GM23338 (cell line): ENCODE results near the gene DVL1. TPM values are rescaled to one million over a fixed set of nuclear protein-coding genes. Genes with fewer than 3 reads are reported as not detected.

Experiments
- ATAC-seq: fragments of 200-7000 bp; cut with Tn5 transposase; 3 replicates; pipeline ENCODE4 v1.9.1; 2020
- DNase-seq: peaks from one replicate; pipeline ENCODE4 v3.0.0-alpha.2; 2015; ENCODE audit warnings: low spot score
- H2AFZ ChIP-seq: fragments of 200-600 bp; sonication (generic); 2 replicates; pipeline ENCODE4 v1.8.0; 2016; ENCODE audit warnings: antibody characterized with exemption, mild to moderate bottlenecking, moderate library complexity
- H3F3A ChIP-seq: fragments of 200-600 bp; sonication (generic); replicated peaks from 2 replicates; pipeline ENCODE4 v1.8.0; 2017; ENCODE audit warnings: antibody characterized with exemption, mixed run types, low read depth
- H3K27ac ChIP-seq: fragments of 200-600 bp; sonication (generic); 2 replicates; pipeline ENCODE4 v1.6.1; 2016; ENCODE audit warnings: low read depth
- H3K27me3 ChIP-seq: fragments of 200-600 bp; sonication (generic); 2 replicates; pipeline ENCODE4 v1.8.0; 2016; ENCODE audit warnings: mild to moderate bottlenecking, mixed run types, moderate library complexity; ENCODE audit not compliant: insufficient read depth
- H3K36me3 ChIP-seq: fragments of 200-600 bp; sonication (generic); 2 replicates; pipeline ENCODE4 v1.8.0; 2016; ENCODE audit warnings: mild to moderate bottlenecking; ENCODE audit not compliant: insufficient read depth
- H3K4me1 ChIP-seq: fragments of 200-600 bp; sonication (generic); 2 replicates; pipeline ENCODE4 v1.8.0; 2016; ENCODE audit warnings: mild to moderate bottlenecking, moderate library complexity; ENCODE audit not compliant: insufficient read depth
- H3K4me2 ChIP-seq: fragments of 200-600 bp; sonication (generic); 2 replicates; pipeline ENCODE4 v1.7.1; 2017; ENCODE audit warnings: mixed run types
- H3K4me3 ChIP-seq: fragments of 200-600 bp; sonication (generic); 2 replicates; pipeline ENCODE4 v1.6.1; 2016; ENCODE audit warnings: mixed run types
- H3K79me2 ChIP-seq: fragments of 200-600 bp; sonication (generic); replicated peaks from 2 replicates; pipeline ENCODE4 v1.8.0; 2017; ENCODE audit warnings: mild to moderate bottlenecking; ENCODE audit not compliant: insufficient read depth
- H3K9me2 ChIP-seq: fragments of 200-600 bp; sonication (generic); 2 replicates; pipeline ENCODE4 v1.8.0; 2017; ENCODE audit not compliant: insufficient read depth
- H4K20me1 ChIP-seq: fragments of 200-600 bp; sonication (generic); replicated peaks from 2 replicates; pipeline ENCODE4 v1.8.0; 2017; ENCODE audit warnings: mild to moderate bottlenecking; ENCODE audit not compliant: insufficient read depth
- H3K27ac Mint-ChIP-seq: 2 replicates; pipeline ENCODE4 v1.8.0; 2020; ENCODE audit warnings: inconsistent platforms, mild to moderate bottlenecking, moderate library complexity, mixed read lengths
- H3K27me3 Mint-ChIP-seq: 3 replicates; pipeline ENCODE4 v1.8.0; 2022; ENCODE audit warnings: low read depth, mild to moderate bottlenecking, moderate library complexity, mixed read lengths, inconsistent platforms; ENCODE audit not compliant: insufficient read depth, poor library complexity
- H3K36me3 Mint-ChIP-seq: 3 replicates; pipeline ENCODE4 v1.8.0; 2021; ENCODE audit warnings: low read depth, mild to moderate bottlenecking, inconsistent platforms, moderate library complexity, mixed read lengths
- H3K4me1 Mint-ChIP-seq: 3 replicates; pipeline ENCODE4 v1.8.0; 2020; ENCODE audit warnings: mild to moderate bottlenecking, inconsistent platforms, mixed read lengths
- H3K4me3 Mint-ChIP-seq: 3 replicates; pipeline ENCODE4 v1.8.0; 2021; ENCODE audit warnings: moderate library complexity, mild to moderate bottlenecking, inconsistent platforms, mixed read lengths
- H3K9me3 Mint-ChIP-seq: 3 replicates; pipeline ENCODE4 v1.8.0; 2020; ENCODE audit warnings: moderate library complexity, mild to moderate bottlenecking, inconsistent platforms, mixed read lengths
- EZH2 ChIP-seq: fragments of 200-600 bp; sonication (generic); IDR thresholded peaks from one replicate; pipeline ENCODE4 v1.8.0; 2017; ENCODE audit warnings: antibody characterized with exemption, mild to moderate bottlenecking, low read depth; ENCODE audit not compliant: unreplicated experiment
- JUNB ChIP-seq: IDR thresholded peaks from one replicate; pipeline ENCODE4 v1.6.1; 2016; ENCODE audit warnings: antibody characterized with exemption; ENCODE audit not compliant: unreplicated experiment
- NANOG ChIP-seq: IDR thresholded peaks from 2 replicates; pipeline ENCODE4 v1.6.1; 2016; ENCODE audit warnings: antibody characterized with exemption, borderline replicate concordance
- POLR2AphosphoS5 ChIP-seq: IDR thresholded peaks from 2 replicates; pipeline ENCODE4 v1.6.1; 2016; ENCODE audit warnings: antibody characterized with exemption, low read depth
- STAT1 ChIP-seq: IDR thresholded peaks from one replicate; pipeline ENCODE4 v1.6.1; 2016; ENCODE audit warnings: antibody characterized with exemption; ENCODE audit not compliant: unreplicated experiment
- ZNF331 ChIP-seq: fragments of 250-450 bp; sonication (Bioruptor Pico); IDR thresholded peaks from 2 replicates; pipeline ENCODE4 v1.5.0; 2020; ENCODE audit warnings: low read depth, mild to moderate bottlenecking, moderate library complexity
- polyA plus RNA-seq: library from polyadenylated mRNA; unstranded; fragments of >200 nt; fragmentation: Nextera tagmentation; extraction: Ambion mirVana; gene quantifications from 2 replicates; pipeline ENCODE4 v1.2.1, GENCODE V29; 2016
- total RNA-seq: library from RNA; depleted of rRNA; stranded (reverse); fragments of >200 nt; shearing (Covaris generic); gene quantifications from 2 replicates; pipeline ENCODE4 v1.2.3, GENCODE V29; 2014
- TF ChIP-seq, protein P1 (sequence below): IDR thresholded peaks from one replicate; pipeline ENCODE4 v1.6.1; 2018; ENCODE audit warnings: antibody characterized with exemption; ENCODE audit not compliant: unreplicated experiment
- TF ChIP-seq, protein P2 (sequence below): IDR thresholded peaks from 2 replicates; pipeline ENCODE4 v1.6.1; 2016; ENCODE audit warnings: antibody characterized with exemption
- TF ChIP-seq, protein P3 (sequence below): fragments of 250-450 bp; sonication (Bioruptor Pico); IDR thresholded peaks from 2 replicates; pipeline ENCODE4 v1.5.0; 2020; ENCODE audit warnings: mild to moderate bottlenecking, moderate library complexity
- TF ChIP-seq, protein P4 (sequence below), 2 experiments: fragments of 200-600 bp in 1 of 2; sonication (generic) in 1 of 2; conservative IDR thresholded peaks; 2 replicates each; pipeline versions ENCODE4 v1.5.1 to v1.6.1; 2016 to 2017; ENCODE audit warnings: antibody characterized with exemption in 2 of 2, low read depth in 2 of 2, mild to moderate bottlenecking in 2 of 2, moderate library complexity in 1 of 2

The DVL1 gene
- total and polyA plus RNA-seq, 2 experiments from 2014 or later: 13.5 to 69.7 TPM

DNA sequence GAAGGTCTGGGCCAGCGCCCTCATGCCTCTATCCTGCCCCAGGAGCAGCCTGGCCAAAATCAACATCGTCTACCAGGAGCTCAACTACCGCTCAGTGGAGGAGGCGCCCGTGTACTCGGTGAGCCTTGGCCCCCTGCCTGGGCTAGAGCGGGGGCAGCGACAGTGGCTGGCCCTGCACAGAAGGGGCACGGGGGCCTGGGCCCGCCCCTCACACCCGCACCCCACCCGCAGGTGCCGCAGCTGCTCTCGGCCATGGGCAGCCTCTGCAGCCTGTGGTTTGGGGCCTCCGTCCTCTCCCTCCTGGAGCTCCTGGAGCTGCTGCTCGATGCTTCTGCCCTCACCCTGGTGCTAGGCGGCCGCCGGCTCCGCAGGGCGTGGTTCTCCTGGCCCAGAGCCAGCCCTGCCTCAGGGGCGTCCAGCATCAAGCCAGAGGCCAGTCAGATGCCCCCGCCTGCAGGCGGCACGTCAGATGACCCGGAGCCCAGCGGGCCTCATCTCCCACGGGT is 58.1 kb downstream of the DVL1 start:
- 0 out of 2 replicates have a peak, but pooled peaks cover 9% of the 10 kb centered on the region for H3F3A ChIP-seq
- no peaks in the 10 kb centered on the region for H3K9me2 ChIP-seq
- no peak overlapping the region for H3K27ac ChIP-seq
- Mint-ChIP-seq H3K27ac (no peak overlapping the region), H3K36me3 (no peaks in the 10 kb centered on the region), H3K4me3 (no peak overlapping the region), H3K4me1 (peaks cover 4% of the 10 kb centered on the region; the same call in 1 of the 3 replicates), H3K27me3 (peaks cover 13% of the 10 kb centered on the region), H3K9me3 (peaks cover 3% of the 10 kb centered on the region; the same call in 2 of the 3 replicates)
- H3K27me3 ChIP-seq: no peaks in the 10 kb centered on the region
- TF ChIP-seq JUNB (no peak), EZH2 (no peak), NANOG (no peak), ZNF331 (CRISPR knock-in tag) (no peak), STAT1 (no peak), POLR2AphosphoS5 (no peak)
- TF ChIP-seq, protein P1, sequence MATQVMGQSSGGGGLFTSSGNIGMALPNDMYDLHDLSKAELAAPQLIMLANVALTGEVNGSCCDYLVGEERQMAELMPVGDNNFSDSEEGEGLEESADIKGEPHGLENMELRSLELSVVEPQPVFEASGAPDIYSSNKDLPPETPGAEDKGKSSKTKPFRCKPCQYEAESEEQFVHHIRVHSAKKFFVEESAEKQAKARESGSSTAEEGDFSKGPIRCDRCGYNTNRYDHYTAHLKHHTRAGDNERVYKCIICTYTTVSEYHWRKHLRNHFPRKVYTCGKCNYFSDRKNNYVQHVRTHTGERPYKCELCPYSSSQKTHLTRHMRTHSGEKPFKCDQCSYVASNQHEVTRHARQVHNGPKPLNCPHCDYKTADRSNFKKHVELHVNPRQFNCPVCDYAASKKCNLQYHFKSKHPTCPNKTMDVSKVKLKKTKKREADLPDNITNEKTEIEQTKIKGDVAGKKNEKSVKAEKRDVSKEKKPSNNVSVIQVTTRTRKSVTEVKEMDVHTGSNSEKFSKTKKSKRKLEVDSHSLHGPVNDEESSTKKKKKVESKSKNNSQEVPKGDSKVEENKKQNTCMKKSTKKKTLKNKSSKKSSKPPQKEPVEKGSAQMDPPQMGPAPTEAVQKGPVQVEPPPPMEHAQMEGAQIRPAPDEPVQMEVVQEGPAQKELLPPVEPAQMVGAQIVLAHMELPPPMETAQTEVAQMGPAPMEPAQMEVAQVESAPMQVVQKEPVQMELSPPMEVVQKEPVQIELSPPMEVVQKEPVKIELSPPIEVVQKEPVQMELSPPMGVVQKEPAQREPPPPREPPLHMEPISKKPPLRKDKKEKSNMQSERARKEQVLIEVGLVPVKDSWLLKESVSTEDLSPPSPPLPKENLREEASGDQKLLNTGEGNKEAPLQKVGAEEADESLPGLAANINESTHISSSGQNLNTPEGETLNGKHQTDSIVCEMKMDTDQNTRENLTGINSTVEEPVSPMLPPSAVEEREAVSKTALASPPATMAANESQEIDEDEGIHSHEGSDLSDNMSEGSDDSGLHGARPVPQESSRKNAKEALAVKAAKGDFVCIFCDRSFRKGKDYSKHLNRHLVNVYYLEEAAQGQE: no peak
- TF ChIP-seq, protein P2, sequence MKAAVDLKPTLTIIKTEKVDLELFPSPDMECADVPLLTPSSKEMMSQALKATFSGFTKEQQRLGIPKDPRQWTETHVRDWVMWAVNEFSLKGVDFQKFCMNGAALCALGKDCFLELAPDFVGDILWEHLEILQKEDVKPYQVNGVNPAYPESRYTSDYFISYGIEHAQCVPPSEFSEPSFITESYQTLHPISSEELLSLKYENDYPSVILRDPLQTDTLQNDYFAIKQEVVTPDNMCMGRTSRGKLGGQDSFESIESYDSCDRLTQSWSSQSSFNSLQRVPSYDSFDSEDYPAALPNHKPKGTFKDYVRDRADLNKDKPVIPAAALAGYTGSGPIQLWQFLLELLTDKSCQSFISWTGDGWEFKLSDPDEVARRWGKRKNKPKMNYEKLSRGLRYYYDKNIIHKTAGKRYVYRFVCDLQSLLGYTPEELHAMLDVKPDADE: no peak
- TF ChIP-seq, protein P3, sequence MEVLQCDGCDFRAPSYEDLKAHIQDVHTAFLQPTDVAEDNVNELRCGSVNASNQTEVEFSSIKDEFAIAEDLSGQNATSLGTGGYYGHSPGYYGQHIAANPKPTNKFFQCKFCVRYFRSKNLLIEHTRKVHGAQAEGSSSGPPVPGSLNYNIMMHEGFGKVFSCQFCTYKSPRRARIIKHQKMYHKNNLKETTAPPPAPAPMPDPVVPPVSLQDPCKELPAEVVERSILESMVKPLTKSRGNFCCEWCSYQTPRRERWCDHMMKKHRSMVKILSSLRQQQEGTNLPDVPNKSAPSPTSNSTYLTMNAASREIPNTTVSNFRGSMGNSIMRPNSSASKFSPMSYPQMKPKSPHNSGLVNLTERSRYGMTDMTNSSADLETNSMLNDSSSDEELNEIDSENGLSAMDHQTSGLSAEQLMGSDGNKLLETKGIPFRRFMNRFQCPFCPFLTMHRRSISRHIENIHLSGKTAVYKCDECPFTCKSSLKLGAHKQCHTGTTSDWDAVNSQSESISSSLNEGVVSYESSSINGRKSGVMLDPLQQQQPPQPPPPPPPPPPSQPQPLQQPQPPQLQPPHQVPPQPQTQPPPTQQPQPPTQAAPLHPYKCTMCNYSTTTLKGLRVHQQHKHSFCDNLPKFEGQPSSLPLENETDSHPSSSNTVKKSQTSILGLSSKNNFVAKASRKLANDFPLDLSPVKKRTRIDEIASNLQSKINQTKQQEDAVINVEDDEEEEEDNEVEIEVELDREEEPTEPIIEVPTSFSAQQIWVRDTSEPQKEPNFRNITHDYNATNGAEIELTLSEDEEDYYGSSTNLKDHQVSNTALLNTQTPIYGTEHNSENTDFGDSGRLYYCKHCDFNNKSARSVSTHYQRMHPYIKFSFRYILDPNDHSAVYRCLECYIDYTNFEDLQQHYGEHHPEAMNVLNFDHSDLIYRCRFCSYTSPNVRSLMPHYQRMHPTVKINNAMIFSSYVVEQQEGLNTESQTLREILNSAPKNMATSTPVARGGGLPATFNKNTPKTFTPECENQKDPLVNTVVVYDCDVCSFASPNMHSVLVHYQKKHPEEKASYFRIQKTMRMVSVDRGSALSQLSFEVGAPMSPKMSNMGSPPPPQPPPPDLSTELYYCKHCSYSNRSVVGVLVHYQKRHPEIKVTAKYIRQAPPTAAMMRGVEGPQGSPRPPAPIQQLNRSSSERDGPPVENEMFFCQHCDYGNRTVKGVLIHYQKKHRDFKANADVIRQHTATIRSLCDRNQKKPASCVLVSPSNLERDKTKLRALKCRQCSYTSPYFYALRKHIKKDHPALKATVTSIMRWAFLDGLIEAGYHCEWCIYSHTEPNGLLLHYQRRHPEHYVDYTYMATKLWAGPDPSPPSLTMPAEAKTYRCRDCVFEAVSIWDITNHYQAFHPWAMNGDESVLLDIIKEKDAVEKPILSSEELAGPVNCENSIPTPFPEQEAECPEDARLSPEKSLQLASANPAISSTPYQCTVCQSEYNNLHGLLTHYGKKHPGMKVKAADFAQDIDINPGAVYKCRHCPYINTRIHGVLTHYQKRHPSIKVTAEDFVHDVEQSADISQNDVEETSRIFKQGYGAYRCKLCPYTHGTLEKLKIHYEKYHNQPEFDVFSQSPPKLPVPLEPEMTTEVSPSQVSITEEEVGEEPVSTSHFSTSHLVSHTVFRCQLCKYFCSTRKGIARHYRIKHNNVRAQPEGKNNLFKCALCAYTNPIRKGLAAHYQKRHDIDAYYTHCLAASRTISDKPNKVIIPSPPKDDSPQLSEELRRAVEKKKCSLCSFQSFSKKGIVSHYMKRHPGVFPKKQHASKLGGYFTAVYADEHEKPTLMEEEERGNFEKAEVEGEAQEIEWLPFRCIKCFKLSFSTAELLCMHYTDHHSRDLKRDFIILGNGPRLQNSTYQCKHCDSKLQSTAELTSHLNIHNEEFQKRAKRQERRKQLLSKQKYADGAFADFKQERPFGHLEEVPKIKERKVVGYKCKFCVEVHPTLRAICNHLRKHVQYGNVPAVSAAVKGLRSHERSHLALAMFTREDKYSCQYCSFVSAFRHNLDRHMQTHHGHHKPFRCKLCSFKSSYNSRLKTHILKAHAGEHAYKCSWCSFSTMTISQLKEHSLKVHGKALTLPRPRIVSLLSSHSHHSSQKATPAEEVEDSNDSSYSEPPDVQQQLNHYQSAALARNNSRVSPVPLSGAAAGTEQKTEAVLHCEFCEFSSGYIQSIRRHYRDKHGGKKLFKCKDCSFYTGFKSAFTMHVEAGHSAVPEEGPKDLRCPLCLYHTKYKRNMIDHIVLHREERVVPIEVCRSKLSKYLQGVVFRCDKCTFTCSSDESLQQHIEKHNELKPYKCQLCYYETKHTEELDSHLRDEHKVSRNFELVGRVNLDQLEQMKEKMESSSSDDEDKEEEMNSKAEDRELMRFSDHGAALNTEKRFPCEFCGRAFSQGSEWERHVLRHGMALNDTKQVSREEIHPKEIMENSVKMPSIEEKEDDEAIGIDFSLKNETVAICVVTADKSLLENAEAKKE (CRISPR knock-in tag): no peak
- TF ChIP-seq, protein P4, sequence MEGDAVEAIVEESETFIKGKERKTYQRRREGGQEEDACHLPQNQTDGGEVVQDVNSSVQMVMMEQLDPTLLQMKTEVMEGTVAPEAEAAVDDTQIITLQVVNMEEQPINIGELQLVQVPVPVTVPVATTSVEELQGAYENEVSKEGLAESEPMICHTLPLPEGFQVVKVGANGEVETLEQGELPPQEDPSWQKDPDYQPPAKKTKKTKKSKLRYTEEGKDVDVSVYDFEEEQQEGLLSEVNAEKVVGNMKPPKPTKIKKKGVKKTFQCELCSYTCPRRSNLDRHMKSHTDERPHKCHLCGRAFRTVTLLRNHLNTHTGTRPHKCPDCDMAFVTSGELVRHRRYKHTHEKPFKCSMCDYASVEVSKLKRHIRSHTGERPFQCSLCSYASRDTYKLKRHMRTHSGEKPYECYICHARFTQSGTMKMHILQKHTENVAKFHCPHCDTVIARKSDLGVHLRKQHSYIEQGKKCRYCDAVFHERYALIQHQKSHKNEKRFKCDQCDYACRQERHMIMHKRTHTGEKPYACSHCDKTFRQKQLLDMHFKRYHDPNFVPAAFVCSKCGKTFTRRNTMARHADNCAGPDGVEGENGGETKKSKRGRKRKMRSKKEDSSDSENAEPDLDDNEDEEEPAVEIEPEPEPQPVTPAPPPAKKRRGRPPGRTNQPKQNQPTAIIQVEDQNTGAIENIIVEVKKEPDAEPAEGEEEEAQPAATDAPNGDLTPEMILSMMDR (conservative IDR thresholded peaks at IDR 0.05; ENCODE audit: low read depth in 2 of 2): no peak
- no peak overlapping the region for H3K4me2 ChIP-seq
- H3K4me1 ChIP-seq: no peaks in the 10 kb centered on the region
- no peaks in the 10 kb centered on the region for H4K20me1 ChIP-seq
- H3K4me3 ChIP-seq: no peak overlapping the region
- no peak overlapping the region for H2AFZ ChIP-seq
- no peaks in the 10 kb centered on the region for H3K36me3 ChIP-seq
- no peaks in the 10 kb centered on the region for H3K79me2 ChIP-seq
- no peak for ATAC-seq
- no peak for DNase-seq
